MM.1S (cell line): ENCODE data around the gene AGR2.

ENCODE experiments used
- DNase-seq: peaks from one replicate; pipeline ENCODE4 v3.0.0-alpha.2; 2015
- H2AFZ ChIP-seq: fragments of 300-600 bp; sonication (generic); 2 replicates; pipeline ENCODE4 v1.6.0; 2016; ENCODE audit warnings: antibody characterized with exemption, low read length
- H3F3A ChIP-seq: fragments of 300-600 bp; sonication (generic); 2 replicates; pipeline ENCODE4 v1.6.1; 2016; ENCODE audit warnings: mild to moderate bottlenecking, antibody characterized with exemption, low read length, moderate library complexity, mixed read lengths; ENCODE audit not compliant: insufficient read depth
- H3K27ac ChIP-seq: fragments of 300-600 bp; sonication (generic); 2 replicates; pipeline ENCODE4 v1.5.1; 2016; ENCODE audit warnings: mild to moderate bottlenecking, low read length
- H3K27me3 ChIP-seq: fragments of 300-600 bp; sonication (generic); replicated peaks from 2 replicates; pipeline ENCODE4 v1.6.0; 2016; ENCODE audit warnings: low read length; ENCODE audit not compliant: insufficient read depth
- H3K36me3 ChIP-seq: fragments of 300-600 bp; sonication (generic); replicated peaks from 2 replicates; pipeline ENCODE4 v1.6.1; 2016; ENCODE audit warnings: mild to moderate bottlenecking, low read length, mixed read lengths; ENCODE audit not compliant: insufficient read depth
- H3K4me1 ChIP-seq: fragments of 300-600 bp; sonication (generic); 2 replicates; pipeline ENCODE4 v1.6.1; 2016; ENCODE audit warnings: low read length, mixed read lengths
- H3K4me2 ChIP-seq: fragments of 300-600 bp; sonication (generic); 2 replicates; pipeline ENCODE4 v1.6.0; 2016; ENCODE audit warnings: low read depth, low read length
- H3K4me3 ChIP-seq: fragments of 300-600 bp; sonication (generic); 2 replicates; pipeline ENCODE4 v1.5.1; 2016; ENCODE audit warnings: low read length, mixed read lengths
- H3K79me2 ChIP-seq: fragments of 300-600 bp; sonication (generic); 2 replicates; pipeline ENCODE4 v1.6.1; 2016; ENCODE audit warnings: mixed run types, low read length, mixed read lengths
- H3K9ac ChIP-seq: fragments of 300-600 bp; sonication (generic); 2 replicates; pipeline ENCODE4 v1.6.1; 2016; ENCODE audit warnings: low read length, mixed read lengths
- H3K9me2 ChIP-seq: fragments of 300-600 bp; sonication (generic); replicated peaks from 2 replicates; pipeline ENCODE4 v1.6.1; 2016; ENCODE audit warnings: mild to moderate bottlenecking, low read length, mixed read lengths; ENCODE audit not compliant: insufficient read depth
- H3K9me3 ChIP-seq: fragments of 300-600 bp; sonication (generic); replicated peaks from 2 replicates; pipeline ENCODE4 v1.6.1; 2016; ENCODE audit warnings: mild to moderate bottlenecking, low read length, mixed read lengths; ENCODE audit not compliant: insufficient read depth
- H4K20me1 ChIP-seq: fragments of 300-600 bp; sonication (generic); 2 replicates; pipeline ENCODE4 v1.6.1; 2016; ENCODE audit warnings: mild to moderate bottlenecking, low read length, moderate library complexity, mixed read lengths; ENCODE audit not compliant: insufficient read depth
- EZH2 ChIP-seq: fragments of 300-600 bp; sonication (generic); optimal IDR thresholded peaks from 2 replicates; pipeline ENCODE3; 2017; ENCODE audit warnings: low read depth, mild to moderate bottlenecking, antibody characterized with exemption, low read length, mixed read lengths
- EZH2phosphoT487 ChIP-seq: fragments of 300-600 bp; sonication (generic); IDR thresholded peaks from 2 replicates; pipeline ENCODE4 v1.6.1; 2018; ENCODE audit warnings: antibody characterized with exemption, low read length
- TF ChIP-seq, protein P1 (sequence below): fragments of 300-600 bp; sonication (generic); IDR thresholded peaks from 2 replicates; pipeline ENCODE4 v1.5.1; 2016; ENCODE audit warnings: antibody characterized with exemption, low read length, mixed read lengths

AGR2 gene

DNA sequence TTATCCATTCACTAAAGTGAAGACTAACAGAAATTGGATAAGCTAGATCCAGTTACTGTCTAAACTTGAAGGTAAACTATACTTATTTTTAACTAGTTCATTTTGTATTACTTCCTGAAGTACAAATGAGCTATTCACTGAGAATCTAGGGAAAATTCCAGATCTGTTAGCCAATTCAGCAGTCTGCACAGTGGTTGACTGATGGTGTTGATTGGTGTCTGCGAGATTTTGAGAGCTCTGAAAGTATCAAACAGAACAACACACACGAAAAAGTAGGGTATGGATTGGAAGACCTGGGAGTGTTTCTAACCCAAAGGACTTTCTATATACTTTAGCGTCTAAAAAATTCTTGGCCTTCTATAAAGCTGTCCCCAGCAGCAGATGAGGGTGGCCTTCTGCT lies 33.6 kb upstream of the AGR2 start:
- no peak for DNase-seq
- no peaks in the 10 kb centered on the region for H3K27me3 ChIP-seq
- H3K36me3 ChIP-seq: no peaks in the 10 kb centered on the region
- H3K79me2 ChIP-seq: no peaks in the 10 kb centered on the region
- H3K4me1 ChIP-seq: no peaks in the 10 kb centered on the region
- no peak overlapping the region for H3K27ac ChIP-seq
- TF ChIP-seq EZH2 (no peak), EZH2phosphoT487 (no peak)
- H3K9ac ChIP-seq: no peak overlapping the region
- H3K9me2 ChIP-seq: no peaks in the 10 kb centered on the region
- H3K4me2 ChIP-seq: no peak overlapping the region
- no peak overlapping the region for H2AFZ ChIP-seq
- H4K20me1 ChIP-seq: no peaks in the 10 kb centered on the region
- no peaks in the 10 kb centered on the region for H3K9me3 ChIP-seq
- H3K4me3 ChIP-seq: no peak overlapping the region
- H3F3A ChIP-seq: no peaks in the 10 kb centered on the region

GRCh38 chr7:16836481-16836880 lies 31.7 kb upstream of the AGR2 start:
- H3K79me2 ChIP-seq: no peaks in the 10 kb centered on the region
- no peaks in the 10 kb centered on the region for H3K9me2 ChIP-seq
- H3K27me3 ChIP-seq: no peaks in the 10 kb centered on the region

GRCh38 chr7:16833373-16833772 lies 28.6 kb upstream of the AGR2 start:
- Histone ChIP-seq H2AFZ (no peak overlapping the region), H3F3A (no peaks in the 10 kb centered on the region), H3K4me1 (no peaks in the 10 kb centered on the region), H3K9me3 (no peaks in the 10 kb centered on the region), H3K27me3 (no peaks in the 10 kb centered on the region), H4K20me1 (no peaks in the 10 kb centered on the region), H3K79me2 (no peaks in the 10 kb centered on the region), H3K9ac (no peak overlapping the region), H3K27ac (no peak overlapping the region), H3K4me3 (no peak overlapping the region), H3K9me2 (no peaks in the 10 kb centered on the region), H3K4me2 (no peak overlapping the region), H3K36me3 (no peaks in the 10 kb centered on the region)
- TF ChIP-seq EZH2phosphoT487: no peak
- no peak for TF ChIP-seq EZH2
- TF ChIP-seq, protein P1, sequence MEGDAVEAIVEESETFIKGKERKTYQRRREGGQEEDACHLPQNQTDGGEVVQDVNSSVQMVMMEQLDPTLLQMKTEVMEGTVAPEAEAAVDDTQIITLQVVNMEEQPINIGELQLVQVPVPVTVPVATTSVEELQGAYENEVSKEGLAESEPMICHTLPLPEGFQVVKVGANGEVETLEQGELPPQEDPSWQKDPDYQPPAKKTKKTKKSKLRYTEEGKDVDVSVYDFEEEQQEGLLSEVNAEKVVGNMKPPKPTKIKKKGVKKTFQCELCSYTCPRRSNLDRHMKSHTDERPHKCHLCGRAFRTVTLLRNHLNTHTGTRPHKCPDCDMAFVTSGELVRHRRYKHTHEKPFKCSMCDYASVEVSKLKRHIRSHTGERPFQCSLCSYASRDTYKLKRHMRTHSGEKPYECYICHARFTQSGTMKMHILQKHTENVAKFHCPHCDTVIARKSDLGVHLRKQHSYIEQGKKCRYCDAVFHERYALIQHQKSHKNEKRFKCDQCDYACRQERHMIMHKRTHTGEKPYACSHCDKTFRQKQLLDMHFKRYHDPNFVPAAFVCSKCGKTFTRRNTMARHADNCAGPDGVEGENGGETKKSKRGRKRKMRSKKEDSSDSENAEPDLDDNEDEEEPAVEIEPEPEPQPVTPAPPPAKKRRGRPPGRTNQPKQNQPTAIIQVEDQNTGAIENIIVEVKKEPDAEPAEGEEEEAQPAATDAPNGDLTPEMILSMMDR: no peak
- no peak for DNase-seq

More at GRCh38 chr7:16836481-16836880, 31.7 kb upstream of the AGR2 start:
- no peak for TF ChIP-seq EZH2phosphoT487
- TF ChIP-seq EZH2: no peak
- TF ChIP-seq, protein P1: no peak
- no peaks in the 10 kb centered on the region for H3F3A ChIP-seq
- no peaks in the 10 kb centered on the region for H3K36me3 ChIP-seq
- H3K9ac ChIP-seq: no peak overlapping the region
- H3K4me3 ChIP-seq: no peak overlapping the region
- no peaks in the 10 kb centered on the region for H3K9me3 ChIP-seq
- no peak overlapping the region for H3K27ac ChIP-seq
- no peak overlapping the region for H3K4me2 ChIP-seq
- no peak for DNase-seq
- no peaks in the 10 kb centered on the region for H4K20me1 ChIP-seq
- no peaks in the 10 kb centered on the region for H3K4me1 ChIP-seq
- no peak overlapping the region for H2AFZ ChIP-seq

- Histone ChIP-seq H3K4me1 (no peaks in the 10 kb centered on the region), H3K27me3 (no peaks in the 10 kb centered on the region), H3K4me2 (no peak overlapping the region), H3K79me2 (no peaks in the 10 kb centered on the region), H3F3A (no peaks in the 10 kb centered on the region), H3K9me3 (no peaks in the 10 kb centered on the region), H3K27ac (no peak overlapping the region), H3K4me3 (no peak overlapping the region), H4K20me1 (no peaks in the 10 kb centered on the region), H3K9ac (no peak overlapping the region), H2AFZ (no peak overlapping the region), H3K36me3 (no peaks in the 10 kb centered on the region), H3K9me2 (no peaks in the 10 kb centered on the region)
- TF ChIP-seq EZH2 (no peak), EZH2phosphoT487 (no peak)
- TF ChIP-seq, protein P1: no peak
- DNase-seq: no peak
Measured at GRCh38 chr7:16826060-16826459, 21.3 kb upstream of the AGR2 start.
